Measurements from ENCODE around the gene PPP1R2B.

Gene PPP1R2B

DNA sequence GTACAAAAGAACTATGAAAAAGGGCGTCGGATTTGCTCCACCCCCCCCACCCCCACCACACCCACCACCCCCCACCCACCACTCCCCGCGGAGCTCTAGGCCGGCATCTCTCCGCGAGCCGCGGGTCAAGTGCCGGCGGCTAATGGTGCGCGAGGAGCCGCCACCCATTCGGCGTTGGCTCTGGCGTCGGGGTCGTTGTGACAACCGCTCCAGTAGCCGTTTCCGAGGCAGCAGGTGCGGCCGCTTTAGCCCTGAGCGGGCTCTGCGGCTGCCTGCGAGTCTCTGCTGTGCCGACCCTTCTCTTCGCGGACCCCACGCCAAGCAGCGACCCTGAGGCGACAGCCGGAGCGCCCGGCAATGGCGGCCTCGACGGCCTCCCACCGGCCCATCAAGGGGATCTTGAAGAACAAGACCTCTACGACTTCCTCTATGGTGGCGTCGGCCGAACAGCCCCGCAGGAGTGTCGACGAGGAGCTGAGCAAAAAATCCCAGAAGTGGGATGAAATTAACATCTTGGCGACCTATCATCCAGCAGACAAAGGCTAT lies at the start of gene PPP1R2B:
PPP1R2B (plus strand) TSS at position 90 of the 546 bp plus-strand sequence; CDS start at position 358, 268 bp downstream.
- no peak within 1 kb of the TSS for H3K4me3 ChIP-seq (ENCODE audit: low read depth, low read length)
- no peak within 1 kb of the TSS for H3K9ac ChIP-seq (ENCODE audit: low read length)
- H3K36me3 ChIP-seq (ENCODE audit: control insufficient read depth, insufficient read depth, low read length): no peaks in the 10 kb centered on the region
- H3K27me3 ChIP-seq (ENCODE audit: control insufficient read depth, insufficient read depth, low read length): no peaks in the 10 kb centered on the region
- H3K27ac ChIP-seq (ENCODE audit: low read depth, low read length): no peak within 1 kb of the TSS
- H3K9me3 ChIP-seq (ENCODE audit: control insufficient read depth, insufficient read depth, low read depth, low read length): peaks cover 3% of the 10 kb centered on the region; the same call in 1 of the 2 replicates
- H3K4me1 ChIP-seq (ENCODE audit: control insufficient read depth, insufficient read depth, low read length): no peaks in the 10 kb centered on the region

DNA sequence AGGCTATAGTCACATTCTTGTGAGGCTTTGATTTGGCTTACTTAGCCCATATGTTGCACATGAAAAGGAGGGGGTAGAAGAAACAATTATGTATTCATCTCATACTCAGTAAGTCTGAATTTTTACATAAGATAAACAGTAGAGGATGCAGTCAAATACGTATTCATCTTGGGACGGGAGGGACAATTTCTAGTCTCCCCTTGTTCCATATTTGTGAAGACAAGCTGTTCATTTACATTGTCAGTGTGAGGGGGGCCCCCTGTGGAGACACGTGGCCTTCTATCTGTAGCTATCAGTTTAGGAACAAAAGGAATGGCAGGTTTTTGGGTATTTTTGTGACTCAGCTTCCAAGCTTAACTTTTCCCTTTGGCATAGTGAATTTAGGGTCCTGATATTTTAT lies 49.2 kb upstream of the PPP1R2B start:
- Histone ChIP-seq H3K4me3 (ENCODE audit: low read depth, low read length) (no peak overlapping the region), H3K27ac (ENCODE audit: low read depth, low read length) (peak overlapping the region; percentile 97), H3K36me3 (ENCODE audit: control insufficient read depth, insufficient read depth, low read length) (no peaks in the 10 kb centered on the region), H3K9me3 (ENCODE audit: control insufficient read depth, insufficient read depth, low read depth, low read length) (no peaks in the 10 kb centered on the region), H3K27me3 (ENCODE audit: control insufficient read depth, insufficient read depth, low read length) (no peaks in the 10 kb centered on the region), H3K9ac (ENCODE audit: low read length) (peak overlapping the region; percentile 81), H3K4me1 (ENCODE audit: control insufficient read depth, insufficient read depth, low read length) (peaks cover 69% of the 10 kb centered on the region)

DNA sequence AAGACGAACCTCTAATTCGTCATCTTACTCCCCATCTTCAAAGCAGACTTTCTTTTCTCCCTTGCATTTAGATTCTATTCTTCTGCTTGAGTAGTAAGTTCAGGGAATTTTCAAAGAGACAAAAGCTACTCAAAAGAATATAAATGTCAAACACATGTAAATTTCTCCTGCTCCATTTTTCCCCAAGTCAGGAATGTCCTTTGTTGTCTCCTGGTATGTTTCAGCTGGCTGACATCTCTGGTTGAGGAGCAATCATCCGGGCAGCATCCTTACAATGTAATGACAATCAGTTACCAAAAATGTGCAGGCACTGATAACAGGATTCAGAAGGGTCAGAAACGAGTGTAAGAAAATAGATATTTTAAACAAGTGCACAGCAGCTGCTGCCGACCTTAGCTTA lies 47.6 kb upstream of the PPP1R2B start:
- Histone ChIP-seq H3K9me3 (ENCODE audit: control insufficient read depth, insufficient read depth, low read depth, low read length) (no peaks in the 10 kb centered on the region; the same call in 1 of the 2 replicates), H3K27ac (ENCODE audit: low read depth, low read length) (peak overlapping the region; percentile 97), H3K27me3 (ENCODE audit: control insufficient read depth, insufficient read depth, low read length) (no peaks in the 10 kb centered on the region), H3K9ac (ENCODE audit: low read length) (peak overlapping the region; percentile 81), H3K4me1 (ENCODE audit: control insufficient read depth, insufficient read depth, low read length) (peaks cover 62% of the 10 kb centered on the region), H3K36me3 (ENCODE audit: control insufficient read depth, insufficient read depth, low read length) (no peaks in the 10 kb centered on the region), H3K4me3 (ENCODE audit: low read depth, low read length) (no peak overlapping the region)

DNA sequence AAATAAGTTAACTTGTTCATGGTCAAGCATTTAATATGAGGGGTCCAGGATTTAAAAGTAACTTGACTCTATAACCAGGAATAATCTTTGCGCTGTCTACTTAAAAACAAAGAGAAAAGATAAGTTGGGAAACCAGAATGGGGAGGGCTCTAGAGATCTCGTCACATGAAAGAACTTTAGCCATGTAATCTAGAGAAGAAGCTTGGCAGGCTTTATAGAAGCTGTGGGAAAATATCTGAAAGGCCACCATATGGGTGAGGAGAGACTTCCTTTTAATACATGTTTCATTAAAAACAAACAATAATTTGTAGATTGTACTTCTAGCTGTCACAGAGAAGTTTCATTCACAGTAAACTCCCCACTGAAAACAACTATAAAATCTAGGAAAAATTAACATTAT lies 46.7 kb upstream of the PPP1R2B start:
- H3K4me3 ChIP-seq (ENCODE audit: low read depth, low read length): no peak overlapping the region
- H3K9ac ChIP-seq (ENCODE audit: low read length): peak overlapping the region; percentile 81
- H3K36me3 ChIP-seq (ENCODE audit: control insufficient read depth, insufficient read depth, low read length): no peaks in the 10 kb centered on the region
- peak overlapping the region; percentile 97 for H3K27ac ChIP-seq (ENCODE audit: low read depth, low read length)
- H3K4me1 ChIP-seq (ENCODE audit: control insufficient read depth, insufficient read depth, low read length): peaks cover 59% of the 10 kb centered on the region
- no peaks in the 10 kb centered on the region for H3K27me3 ChIP-seq (ENCODE audit: control insufficient read depth, insufficient read depth, low read length)
- no peaks in the 10 kb centered on the region; the same call in 1 of the 2 replicates for H3K9me3 ChIP-seq (ENCODE audit: control insufficient read depth, insufficient read depth, low read depth, low read length)

DNA sequence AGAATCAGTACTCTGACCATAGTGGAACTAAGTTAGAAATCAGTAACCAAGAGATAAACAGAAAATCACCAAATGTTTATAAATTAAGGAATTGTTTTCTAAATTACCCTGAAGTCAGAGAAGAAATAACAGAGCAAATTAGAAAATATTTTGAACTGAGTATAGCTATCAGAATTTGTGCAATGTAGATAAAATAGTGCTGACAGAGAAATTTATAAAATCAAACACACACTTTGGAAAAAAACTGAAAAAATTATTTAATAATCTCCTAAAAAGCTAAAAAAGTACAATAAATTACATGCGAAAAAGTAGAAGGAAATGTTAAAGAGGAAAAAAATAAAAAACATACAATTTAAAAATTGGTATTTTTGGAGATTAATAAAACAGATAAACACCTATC lies 37.1 kb upstream of the PPP1R2B start:
- no peaks in the 10 kb centered on the region for H3K36me3 ChIP-seq (ENCODE audit: control insufficient read depth, insufficient read depth, low read length)
- no peaks in the 10 kb centered on the region for H3K9me3 ChIP-seq (ENCODE audit: control insufficient read depth, insufficient read depth, low read depth, low read length)
- no peaks in the 10 kb centered on the region for H3K27me3 ChIP-seq (ENCODE audit: control insufficient read depth, insufficient read depth, low read length)
- H3K4me1 ChIP-seq (ENCODE audit: control insufficient read depth, insufficient read depth, low read length): no peaks in the 10 kb centered on the region
- no peak overlapping the region for H3K27ac ChIP-seq (ENCODE audit: low read depth, low read length)
- no peak overlapping the region for H3K9ac ChIP-seq (ENCODE audit: low read length)
- no peak overlapping the region for H3K4me3 ChIP-seq (ENCODE audit: low read depth, low read length)

DNA sequence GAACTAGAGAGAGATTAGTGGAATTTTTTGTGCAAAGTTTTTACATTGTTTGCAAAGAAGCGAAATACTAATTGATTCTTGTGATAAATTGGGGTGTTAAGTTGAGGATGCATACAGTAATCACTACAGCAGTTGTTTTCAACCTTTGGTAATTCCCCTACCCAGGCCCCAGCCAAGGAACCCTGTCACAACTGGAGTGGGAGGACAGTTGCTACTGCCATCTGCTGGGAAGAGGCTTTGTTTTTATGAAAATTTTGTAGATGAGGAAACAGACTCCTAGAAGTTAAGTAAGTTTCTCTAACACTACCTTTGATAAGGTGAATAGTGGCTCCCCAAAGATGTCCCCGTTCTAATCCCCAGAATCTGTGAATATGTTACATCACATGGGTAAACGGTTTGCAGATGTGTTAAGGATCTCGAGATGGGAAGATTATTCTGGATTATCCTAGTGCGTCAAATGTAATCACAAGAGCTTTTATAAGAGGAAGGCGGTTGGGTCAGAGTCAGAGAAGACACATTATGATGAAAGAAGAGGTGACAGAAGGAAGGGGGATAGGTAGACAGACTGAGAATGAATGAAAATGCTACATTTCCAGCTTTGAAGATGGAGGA lies 34.0 kb upstream of the PPP1R2B start:
- no peaks in the 10 kb centered on the region for H3K27me3 ChIP-seq (ENCODE audit: control insufficient read depth, insufficient read depth, low read length)
- H3K4me3 ChIP-seq (ENCODE audit: low read depth, low read length): no peak overlapping the region
- H3K36me3 ChIP-seq (ENCODE audit: control insufficient read depth, insufficient read depth, low read length): no peaks in the 10 kb centered on the region
- no peak overlapping the region for H3K27ac ChIP-seq (ENCODE audit: low read depth, low read length)
- peaks cover 15% of the 10 kb centered on the region for H3K4me1 ChIP-seq (ENCODE audit: control insufficient read depth, insufficient read depth, low read length)
- no peaks in the 10 kb centered on the region for H3K9me3 ChIP-seq (ENCODE audit: control insufficient read depth, insufficient read depth, low read depth, low read length)
- no peak overlapping the region for H3K9ac ChIP-seq (ENCODE audit: low read length)

DNA sequence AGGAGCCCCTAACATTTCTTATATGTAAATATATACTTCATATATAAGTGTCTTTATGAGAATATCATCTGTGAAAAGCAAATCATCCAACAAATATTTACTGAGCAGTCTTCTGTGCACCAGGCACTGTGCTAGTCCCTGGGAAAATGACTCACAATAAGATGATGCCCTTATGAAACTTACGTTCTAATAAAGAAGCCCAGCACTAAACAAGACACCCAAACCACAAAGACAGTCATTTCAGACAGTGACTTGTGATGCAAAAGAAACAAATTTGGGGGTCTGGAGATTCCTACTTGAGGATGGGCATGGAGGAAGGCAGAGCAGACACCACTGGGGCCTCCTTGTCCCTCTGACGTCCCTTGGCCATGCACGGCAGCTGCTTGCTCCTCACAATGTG lies 30.6 kb upstream of the PPP1R2B start:
- Histone ChIP-seq H3K27me3 (ENCODE audit: control insufficient read depth, insufficient read depth, low read length) (no peaks in the 10 kb centered on the region), H3K4me1 (ENCODE audit: control insufficient read depth, insufficient read depth, low read length) (peaks cover 17% of the 10 kb centered on the region), H3K36me3 (ENCODE audit: control insufficient read depth, insufficient read depth, low read length) (no peaks in the 10 kb centered on the region), H3K9me3 (ENCODE audit: control insufficient read depth, insufficient read depth, low read depth, low read length) (no peaks in the 10 kb centered on the region), H3K9ac (ENCODE audit: low read length) (no peak overlapping the region), H3K4me3 (ENCODE audit: low read depth, low read length) (no peak overlapping the region), H3K27ac (ENCODE audit: low read depth, low read length) (no peak overlapping the region)

DNA sequence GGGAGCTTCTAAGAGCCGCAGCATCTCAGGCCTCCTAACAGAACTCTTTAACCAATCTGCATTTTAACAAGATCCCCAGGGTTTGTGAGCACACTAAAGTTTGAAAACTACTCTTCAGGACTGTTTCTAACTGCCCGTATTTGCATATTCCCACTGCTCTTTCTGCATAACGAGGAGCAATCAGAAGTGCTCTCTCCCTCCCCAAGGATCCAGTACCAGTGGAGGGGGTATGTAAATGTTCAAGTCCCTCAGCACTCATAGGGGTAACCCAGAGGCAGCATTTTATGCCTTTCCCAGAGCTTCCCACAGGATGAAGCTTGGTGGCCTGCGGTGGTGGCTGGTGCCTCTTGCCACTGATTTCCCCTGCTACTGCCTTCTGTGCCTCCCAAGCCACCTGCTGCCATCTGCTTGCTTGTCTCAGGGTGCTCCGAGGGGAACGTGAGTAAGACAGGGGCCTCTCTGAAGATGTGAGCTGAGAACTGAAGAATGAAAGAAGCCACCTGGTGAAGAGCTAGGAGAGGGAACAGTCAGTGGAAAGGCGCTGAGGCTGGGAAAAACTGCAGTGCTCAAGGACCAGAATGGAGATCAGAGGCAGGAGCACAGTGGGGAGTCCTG lies 30.0 kb upstream of the PPP1R2B start:
- H3K27me3 ChIP-seq (ENCODE audit: control insufficient read depth, insufficient read depth, low read length): no peaks in the 10 kb centered on the region
- no peaks in the 10 kb centered on the region for H3K9me3 ChIP-seq (ENCODE audit: control insufficient read depth, insufficient read depth, low read depth, low read length)
- no peak overlapping the region for H3K9ac ChIP-seq (ENCODE audit: low read length)
- H3K4me3 ChIP-seq (ENCODE audit: low read depth, low read length): no peak overlapping the region
- no peak overlapping the region for H3K27ac ChIP-seq (ENCODE audit: low read depth, low read length)
- no peaks in the 10 kb centered on the region for H3K36me3 ChIP-seq (ENCODE audit: control insufficient read depth, insufficient read depth, low read length)
- peaks cover 22% of the 10 kb centered on the region for H3K4me1 ChIP-seq (ENCODE audit: control insufficient read depth, insufficient read depth, low read length)

DNA sequence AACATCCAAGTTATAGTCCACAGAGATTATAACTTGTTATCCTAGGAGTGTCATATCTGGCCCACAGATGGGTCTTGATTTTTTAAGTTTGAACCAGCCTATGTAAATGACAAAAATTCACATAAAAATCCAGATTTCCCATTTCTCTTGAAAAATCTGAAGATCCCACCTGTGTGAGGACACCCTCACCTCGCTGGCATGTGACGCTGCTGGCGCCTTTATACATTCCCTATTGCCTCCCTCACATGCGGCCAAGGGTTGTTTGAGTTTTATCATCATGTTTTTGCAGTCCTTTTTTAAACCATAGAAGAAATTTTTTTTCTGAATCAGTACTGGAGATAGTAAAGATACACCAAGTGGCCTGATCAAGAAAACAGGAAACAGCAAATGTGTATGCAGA lies 25.9 kb upstream of the PPP1R2B start:
- H3K27ac ChIP-seq (ENCODE audit: low read depth, low read length): no peak overlapping the region
- H3K9me3 ChIP-seq (ENCODE audit: control insufficient read depth, insufficient read depth, low read depth, low read length): no peaks in the 10 kb centered on the region; the same call in 1 of the 2 replicates
- H3K27me3 ChIP-seq (ENCODE audit: control insufficient read depth, insufficient read depth, low read length): no peaks in the 10 kb centered on the region
- peak overlapping the region; percentile 22 for H3K9ac ChIP-seq (ENCODE audit: low read length)
- no peak overlapping the region for H3K4me3 ChIP-seq (ENCODE audit: low read depth, low read length)
- H3K4me1 ChIP-seq (ENCODE audit: control insufficient read depth, insufficient read depth, low read length): peaks cover 35% of the 10 kb centered on the region
- no peaks in the 10 kb centered on the region for H3K36me3 ChIP-seq (ENCODE audit: control insufficient read depth, insufficient read depth, low read length)

DNA sequence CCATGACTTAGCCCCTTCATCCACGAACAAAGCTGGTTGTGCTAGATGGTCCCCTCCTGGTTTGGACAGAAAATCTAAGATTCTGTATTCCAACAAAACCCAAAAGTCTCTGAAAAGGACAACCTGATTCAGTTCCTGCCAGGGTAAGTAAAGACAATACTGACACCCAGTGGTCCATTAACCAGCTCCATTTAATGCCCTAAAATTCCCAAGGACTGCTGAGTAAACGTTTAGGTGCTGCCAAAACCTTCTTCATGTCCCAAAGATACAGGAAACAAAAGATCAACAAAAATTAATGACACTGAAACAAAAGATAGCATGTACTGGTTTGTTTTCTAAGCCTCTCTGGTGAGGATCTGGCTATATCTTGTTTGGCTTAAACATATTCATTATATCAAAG lies 25.3 kb upstream of the PPP1R2B start:
- Histone ChIP-seq H3K27ac (ENCODE audit: low read depth, low read length) (no peak overlapping the region), H3K4me3 (ENCODE audit: low read depth, low read length) (no peak overlapping the region)

DNA sequence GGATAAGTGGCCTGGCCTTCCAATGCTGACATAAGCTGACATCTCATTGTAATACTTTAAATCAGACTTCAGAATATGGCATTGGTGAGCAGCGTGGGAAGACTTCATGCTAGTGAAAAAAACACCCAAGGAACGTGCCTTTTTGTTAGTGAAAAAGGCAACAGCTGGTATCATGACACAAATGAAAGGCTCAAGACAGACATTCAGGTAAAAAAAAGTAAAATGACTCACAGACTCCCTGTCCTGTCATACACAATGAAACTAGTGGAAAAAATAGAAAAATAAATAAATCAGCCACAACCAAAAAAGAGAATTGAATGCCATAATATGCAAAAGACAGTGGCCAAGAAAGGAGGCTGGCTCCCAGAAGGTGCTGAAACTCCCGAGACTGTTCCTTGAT lies 24.4 kb upstream of the PPP1R2B start:
- no peak overlapping the region for H3K9ac ChIP-seq (ENCODE audit: low read length)
- peaks cover 22% of the 10 kb centered on the region for H3K4me1 ChIP-seq (ENCODE audit: control insufficient read depth, insufficient read depth, low read length)
- no peak overlapping the region for H3K4me3 ChIP-seq (ENCODE audit: low read depth, low read length)
- no peak overlapping the region for H3K27ac ChIP-seq (ENCODE audit: low read depth, low read length)
- no peaks in the 10 kb centered on the region for H3K27me3 ChIP-seq (ENCODE audit: control insufficient read depth, insufficient read depth, low read length)
- H3K36me3 ChIP-seq (ENCODE audit: control insufficient read depth, insufficient read depth, low read length): no peaks in the 10 kb centered on the region
- H3K9me3 ChIP-seq (ENCODE audit: control insufficient read depth, insufficient read depth, low read depth, low read length): no peaks in the 10 kb centered on the region; the same call in 1 of the 2 replicates

More for the DNA sequence above, 25.3 kb upstream of the PPP1R2B start:
- Histone ChIP-seq H3K36me3 (ENCODE audit: control insufficient read depth, insufficient read depth, low read length) (no peaks in the 10 kb centered on the region), H3K9me3 (ENCODE audit: control insufficient read depth, insufficient read depth, low read depth, low read length) (no peaks in the 10 kb centered on the region; the same call in 1 of the 2 replicates), H3K9ac (ENCODE audit: low read length) (peak overlapping the region; percentile 22), H3K27me3 (ENCODE audit: control insufficient read depth, insufficient read depth, low read length) (no peaks in the 10 kb centered on the region), H3K4me1 (ENCODE audit: control insufficient read depth, insufficient read depth, low read length) (peaks cover 31% of the 10 kb centered on the region)

Measured in HUES6 (cell line).